H9 (cell line): ENCODE results near the gene HOXD11. TPM values are rescaled to one million over a fixed set of nuclear protein-coding genes. Genes with fewer than 3 reads are reported as not detected.

Experiments
- DNase-seq: peaks from one replicate; pipeline ENCODE4 v3.0.0-alpha.2; 2017
- H2AFZ ChIP-seq: one replicate; pipeline ENCODE4 v1.6.1; 2013; ENCODE audit warnings: mild to moderate bottlenecking, low read length, control low read depth, moderate library complexity
- H2AK5ac ChIP-seq: 2 replicates; pipeline ENCODE4 v1.6.1; 2013; ENCODE audit warnings: low read length, control low read depth, mixed read lengths; ENCODE audit not compliant: insufficient read length
- H2BK120ac ChIP-seq: one replicate; pipeline ENCODE4 v1.6.1; 2013; ENCODE audit warnings: low read depth, mild to moderate bottlenecking, low read length, control low read depth, inconsistent platforms; ENCODE audit not compliant: poor library complexity, severe bottlenecking
- H2BK12ac ChIP-seq: 2 replicates; pipeline ENCODE4 v1.6.1; 2013; ENCODE audit warnings: low read length, control low read depth, mixed read lengths, low read depth; ENCODE audit not compliant: insufficient read length
- H2BK15ac ChIP-seq: 2 replicates; pipeline ENCODE4 v1.6.1; 2013; ENCODE audit warnings: low read depth, low read length, control low read depth
- H2BK20ac ChIP-seq: one replicate; pipeline ENCODE4 v1.6.1; 2013; ENCODE audit warnings: low read depth, mild to moderate bottlenecking, low read length, control low read depth, inconsistent platforms; ENCODE audit not compliant: poor library complexity, severe bottlenecking
- H2BK5ac ChIP-seq: 2 replicates; pipeline ENCODE4 v1.6.1; 2013; ENCODE audit warnings: low read length, control low read depth, mixed read lengths; ENCODE audit not compliant: insufficient read length
- H3K14ac ChIP-seq: 2 replicates; pipeline ENCODE4 v1.6.1; 2013; ENCODE audit warnings: low read length, control low read depth; ENCODE audit not compliant: insufficient read depth
- H3K18ac ChIP-seq: 2 replicates; pipeline ENCODE4 v1.6.1; 2013; ENCODE audit warnings: low read depth, mild to moderate bottlenecking, mixed read lengths, low read length, control low read depth; ENCODE audit not compliant: insufficient read length
- H3K23ac ChIP-seq: 2 replicates; pipeline ENCODE4 v1.6.1; 2013; ENCODE audit warnings: low read length, control low read depth, mixed read lengths, low read depth; ENCODE audit not compliant: insufficient read length
- H3K23me2 ChIP-seq: 2 replicates; pipeline ENCODE4 v1.6.1; 2013; ENCODE audit warnings: low read depth, mild to moderate bottlenecking, mixed read lengths, low read length, control low read depth; ENCODE audit not compliant: insufficient read length, poor library complexity, severe bottlenecking
- H3K27ac ChIP-seq: 2 replicates; pipeline ENCODE4 v1.5.1; 2013; ENCODE audit warnings: low read length, control low read depth, mixed read lengths, low read depth; ENCODE audit not compliant: insufficient read length
- H3K27me3 ChIP-seq: 2 replicates; pipeline ENCODE4 v1.6.1; 2013; ENCODE audit warnings: low read length, control low read depth, inconsistent platforms; ENCODE audit not compliant: insufficient read depth
- H3K4ac ChIP-seq: 2 replicates; pipeline ENCODE4 v1.6.1; 2013; ENCODE audit warnings: low read depth, mild to moderate bottlenecking, control low read depth, inconsistent platforms, low read length, moderate library complexity
- H3K4me1 ChIP-seq: 2 replicates; pipeline ENCODE4 v1.6.1; 2013; ENCODE audit warnings: low read length, control low read depth, inconsistent platforms; ENCODE audit not compliant: insufficient read depth
- H3K4me2 ChIP-seq: 2 replicates; pipeline ENCODE4 v1.6.1; 2013; ENCODE audit warnings: low read length, control low read depth, mixed read lengths; ENCODE audit not compliant: insufficient read length, insufficient read depth
- H3K56ac ChIP-seq: 2 replicates; pipeline ENCODE4 v1.6.1; 2013; ENCODE audit warnings: low read depth, mild to moderate bottlenecking, mixed read lengths, low read length, control low read depth; ENCODE audit not compliant: insufficient read length
- H3K79me1 ChIP-seq: 2 replicates; pipeline ENCODE4 v1.6.1; 2013; ENCODE audit warnings: low read depth, mild to moderate bottlenecking, moderate library complexity, low read length, control low read depth, inconsistent platforms; ENCODE audit not compliant: insufficient read depth, poor library complexity, severe bottlenecking
- H3K79me2 ChIP-seq: 2 replicates; pipeline ENCODE4 v1.6.1; 2013; ENCODE audit warnings: low read length, control low read depth, inconsistent platforms; ENCODE audit not compliant: insufficient read depth
- H3K9ac ChIP-seq: 2 replicates; pipeline ENCODE4 v1.6.1; 2013; ENCODE audit warnings: low read length, control low read depth, mixed read lengths; ENCODE audit not compliant: insufficient read length; ENCODE audit errors: extremely low read depth
- H3K9me3 ChIP-seq: one replicate; pipeline ENCODE4 v1.6.1; 2013; ENCODE audit warnings: low read depth, low read length, inconsistent platforms; ENCODE audit not compliant: control insufficient read depth
- H3T11ph ChIP-seq: one replicate; pipeline ENCODE4 v1.6.1; 2013; ENCODE audit warnings: mild to moderate bottlenecking, low read length, control low read depth, inconsistent platforms
- H4K20me1 ChIP-seq: one replicate; pipeline ENCODE4 v1.6.1; 2013; ENCODE audit not compliant: control insufficient read depth, insufficient read length, insufficient read depth
- H4K5ac ChIP-seq: 2 replicates; pipeline ENCODE4 v1.6.1; 2013; ENCODE audit warnings: low read depth, mild to moderate bottlenecking, mixed read lengths, low read length, control low read depth; ENCODE audit not compliant: insufficient read length
- H4K8ac ChIP-seq: replicated peaks from 2 replicates; pipeline ENCODE4 v1.6.1; 2013; ENCODE audit warnings: low read length, control low read depth, mixed read lengths, low read depth; ENCODE audit not compliant: insufficient read length
- H4K91ac ChIP-seq: 2 replicates; pipeline ENCODE4 v1.6.1; 2013; ENCODE audit warnings: low read depth, mild to moderate bottlenecking, moderate library complexity, mixed read lengths, low read length, control low read depth; ENCODE audit not compliant: insufficient read length
- H3K27ac Mint-ChIP-seq, 3 experiments: 2 replicates in 2 of 3; 3 replicates in 1 of 3; pipeline ENCODE4 v1.8.0; 2020 to 2021; ENCODE audit warnings: mixed read lengths in 3 of 3, mild to moderate bottlenecking in 1 of 3, moderate library complexity in 1 of 3
- H3K27me3 Mint-ChIP-seq: 2 replicates; pipeline ENCODE4 v1.8.0; 2021; ENCODE audit warnings: low read depth, mild to moderate bottlenecking, moderate library complexity, mixed read lengths
- H3K36me3 Mint-ChIP-seq, 3 experiments: 2 replicates in 2 of 3; 3 replicates in 1 of 3; pipeline ENCODE4 v1.8.0; 2020 to 2021; ENCODE audit warnings: low read depth in 3 of 3, mixed read lengths in 3 of 3; ENCODE audit not compliant: insufficient read depth in 1 of 3
- H3K4me1 Mint-ChIP-seq, 2 experiments: 2 replicates each; pipeline ENCODE4 v1.8.0; 2020; ENCODE audit warnings: mixed read lengths in 2 of 2
- H3K4me3 Mint-ChIP-seq, 2 experiments: 2 replicates in 1 of 2; 3 replicates in 1 of 2; pipeline ENCODE4 v1.8.0; 2020 to 2021; ENCODE audit warnings: mild to moderate bottlenecking in 2 of 2, mixed read lengths in 2 of 2, moderate library complexity in 1 of 2
- H3K9me3 Mint-ChIP-seq, 2 experiments: 2 replicates in 1 of 2; 3 replicates in 1 of 2; pipeline ENCODE4 v1.8.0; 2020; ENCODE audit warnings: mild to moderate bottlenecking in 2 of 2, mixed read lengths in 2 of 2, moderate library complexity in 1 of 2
- WGBS: extraction: QIAGEN DNeasy Blood & Tissue Kit; methylation state at CpG from one replicate; pipeline ENCODE4 v1.1.7; 2013; ENCODE audit warnings: missing lambda C conversion rate, low lambda C conversion rate, mixed read lengths; ENCODE audit not compliant: insufficient read length; ENCODE audit errors: extremely low coverage; 5-methylcytosine and 5-hydroxymethylcytosine counted together
- total RNA-seq: library from RNA; stranded (reverse); gene quantifications from 2 replicates; pipeline ENCODE4 v1.2.1, GENCODE V29; 2021
- TF ChIP-seq, protein P1 (sequence below): fragments of 200-600 bp; sonication (generic); conservative IDR thresholded peaks from 3 replicates; pipeline ENCODE4 v1.8.0; 2021; ENCODE audit warnings: antibody characterized with exemption, mild to moderate bottlenecking

Gene HOXD11
- total RNA-seq, 1 experiment from 2014 or later, result not detected

GRCh38 chr2:176121190-176122051, 14.3 kb downstream of the HOXD11 start:
- peaks cover 2% of the 10 kb centered on the region for H3K23me2 ChIP-seq
- H3K4me2 ChIP-seq, result no peak overlapping the region
- no peak overlapping the region for H3T11ph ChIP-seq
- TF ChIP-seq, protein P1, sequence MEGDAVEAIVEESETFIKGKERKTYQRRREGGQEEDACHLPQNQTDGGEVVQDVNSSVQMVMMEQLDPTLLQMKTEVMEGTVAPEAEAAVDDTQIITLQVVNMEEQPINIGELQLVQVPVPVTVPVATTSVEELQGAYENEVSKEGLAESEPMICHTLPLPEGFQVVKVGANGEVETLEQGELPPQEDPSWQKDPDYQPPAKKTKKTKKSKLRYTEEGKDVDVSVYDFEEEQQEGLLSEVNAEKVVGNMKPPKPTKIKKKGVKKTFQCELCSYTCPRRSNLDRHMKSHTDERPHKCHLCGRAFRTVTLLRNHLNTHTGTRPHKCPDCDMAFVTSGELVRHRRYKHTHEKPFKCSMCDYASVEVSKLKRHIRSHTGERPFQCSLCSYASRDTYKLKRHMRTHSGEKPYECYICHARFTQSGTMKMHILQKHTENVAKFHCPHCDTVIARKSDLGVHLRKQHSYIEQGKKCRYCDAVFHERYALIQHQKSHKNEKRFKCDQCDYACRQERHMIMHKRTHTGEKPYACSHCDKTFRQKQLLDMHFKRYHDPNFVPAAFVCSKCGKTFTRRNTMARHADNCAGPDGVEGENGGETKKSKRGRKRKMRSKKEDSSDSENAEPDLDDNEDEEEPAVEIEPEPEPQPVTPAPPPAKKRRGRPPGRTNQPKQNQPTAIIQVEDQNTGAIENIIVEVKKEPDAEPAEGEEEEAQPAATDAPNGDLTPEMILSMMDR, result no peak
- H4K20me1 ChIP-seq, result peaks cover 4% of the 10 kb centered on the region
- peaks cover 0 to 10% of the 10 kb centered on the region in 2 experiments; a peak in 2 of 4 replicates for H3K4me1 Mint-ChIP-seq
- H2BK120ac ChIP-seq, result no peak overlapping the region
- no peak overlapping the region for H2BK12ac ChIP-seq
- no peak overlapping the region for H3K56ac ChIP-seq
- no peak overlapping the region for H4K5ac ChIP-seq
- H3K79me1 ChIP-seq, result no peaks in the 10 kb centered on the region
- no peak overlapping the region for H3K9ac ChIP-seq
- H3K9me3 Mint-ChIP-seq, result peaks cover 9 to 20% of the 10 kb centered on the region in 2 experiments
- DNase-seq, result peak; percentile 55
- H3K9me3 ChIP-seq, result no peaks in the 10 kb centered on the region
- WGBS, result no CpG with 5 or more reads among the region's 53 CpGs
- peaks cover 0 to 3% (median 0%) of the 10 kb centered on the region in 3 experiments; a peak in 3 of 7 replicates for H3K36me3 Mint-ChIP-seq
- H2AK5ac ChIP-seq, result no peak overlapping the region
- H3K27ac ChIP-seq, result no peak overlapping the region
- no peak overlapping the region for H3K4ac ChIP-seq
- no peak overlapping the region for H3K18ac ChIP-seq
- no peaks in the 10 kb centered on the region for H3K4me1 ChIP-seq
- H4K91ac ChIP-seq, result no peak overlapping the region
- no peak overlapping the region for H2AFZ ChIP-seq
- peaks cover 99% of the 10 kb centered on the region for H3K27me3 Mint-ChIP-seq
- H3K4me3 Mint-ChIP-seq, result no peak overlapping the region
- no peak overlapping the region for H2BK20ac ChIP-seq
- H3K14ac ChIP-seq, result no peak overlapping the region
- no peak overlapping the region for H4K8ac ChIP-seq
- no peak overlapping the region for H3K23ac ChIP-seq
- H3K27ac Mint-ChIP-seq, result no peak overlapping the region
- H2BK5ac ChIP-seq, result no peak overlapping the region
- H3K79me2 ChIP-seq, result no peaks in the 10 kb centered on the region
- no peak overlapping the region for H2BK15ac ChIP-seq
- H3K27me3 ChIP-seq, result peaks cover 97% of the 10 kb centered on the region
